A549 (cell line): ENCODE measurements around the gene CINP. TPM values are rescaled to one million over a fixed set of nuclear protein-coding genes. Genes with fewer than 3 reads are reported as not detected.

Experiments used
- ATAC-seq, 2 experiments: fragments of 200-7000 bp in 1 of 2; fragments of >200 bp in 1 of 2; cut with Nextera tagmentation in 1 of 2; cut with Tn5 transposase in 1 of 2; 3 replicates each; pipeline versions ENCODE4 v1.8.0 to v1.9.1; 2018 to 2020; ENCODE audit warnings: mild to moderate bottlenecking in 1 of 2, moderate library complexity in 1 of 2
- CTCF ChIA-PET: fragments of 300-600 bp; sonication (Branson Sonifier 250); formaldehyde crosslinking; extraction: SDS; loops from one replicate; lab custom pipeline; 2021; ENCODE audit warnings: antibody characterized with exemption, inconsistent platforms; lab: Yijun Ruan, JAX
- POLR2A ChIA-PET: fragments of 350-600 bp; formaldehyde crosslinking; extraction: SDS; loops from one replicate; lab custom pipeline; 2021; ENCODE audit warnings: antibody characterized with exemption, inconsistent platforms; lab: Yijun Ruan, JAX
- DNase-seq, 2 experiments: peaks; one replicate each; pipeline versions ENCODE4 v3.0.0 to v3.0.0-alpha.2; 2011 to 2016; ENCODE audit warnings: low read depth in 1 of 2, low spot score in 1 of 2
- FAIRE-seq: peaks from 2 replicates; lab custom pipeline; 2011; peaks lifted over from hg19 to GRCh38; lab: Jason Lieb, UNC
- H3K27ac ChIP-seq, 2 experiments: fragments of >200 bp; sonication (Bioruptor Twin); formaldehyde crosslinking; 3 replicates each; pipeline ENCODE4 v1.5.1; 2016 to 2017
- H3K4me1 ChIP-seq: fragments of >200 bp; sonication (Bioruptor Twin); formaldehyde crosslinking; 3 replicates; pipeline ENCODE4 v1.6.1; 2016
- H3K4me2 ChIP-seq: fragments of >200 bp; sonication (Bioruptor Twin); formaldehyde crosslinking; 3 replicates; pipeline ENCODE4 v1.6.1; 2016
- H3K4me3 ChIP-seq: fragments of >200 bp; sonication (Bioruptor Twin); formaldehyde crosslinking; 3 replicates; pipeline ENCODE4 v1.5.1; 2016
- H3K9me3 ChIP-seq: fragments of >200 bp; sonication (Bioruptor Twin); formaldehyde crosslinking; 3 replicates; pipeline ENCODE4 v1.6.1; 2016
- CHD2 ChIP-seq: fragments of 150-350 bp; IDR thresholded peaks from 2 replicates; pipeline ENCODE4 v1.6.1; 2014; ENCODE audit warnings: low read length; ENCODE audit not compliant: partially characterized antibody
- EHMT2 ChIP-seq: fragments of 200-600 bp; sonication (generic); IDR thresholded peaks from 2 replicates; pipeline ENCODE4 v1.6.1; 2016; ENCODE audit warnings: antibody characterized with exemption, low read depth, mild to moderate bottlenecking, moderate library complexity
- ESRRA ChIP-seq: fragments of 150-350 bp; IDR thresholded peaks from 2 replicates; pipeline ENCODE4 v1.6.1; 2014; ENCODE audit warnings: mild to moderate bottlenecking, low read length, borderline replicate concordance
- FOSL2 ChIP-seq, 2 experiments: fragments of 450-650 bp in 1 of 2; fragments of >200 bp in 1 of 2; sonication (Bioruptor Twin) in 1 of 2; formaldehyde crosslinking; IDR thresholded peaks; 2 replicates each; pipeline versions ENCODE4 v1.5.0 to v1.6.1; 2016 to 2020; ENCODE audit warnings: mild to moderate bottlenecking in 1 of 2, moderate library complexity in 1 of 2
- GATA3 ChIP-seq: IDR thresholded peaks from 2 replicates; pipeline ENCODE4 v1.6.1; 2012; ENCODE audit warnings: borderline replicate concordance
- HEYL ChIP-seq: fragments of 250-450 bp; sonication (Bioruptor Pico); IDR thresholded peaks from 2 replicates; pipeline ENCODE4 v1.8.0; 2021; ENCODE audit warnings: mild to moderate bottlenecking, moderate library complexity
- HOXB13 ChIP-seq: fragments of 250-450 bp; sonication (Bioruptor Pico); IDR thresholded peaks from 2 replicates; pipeline ENCODE4 v1.5.0; 2020; ENCODE audit warnings: low read depth, mild to moderate bottlenecking, moderate library complexity
- JUN ChIP-seq, 2 experiments: fragments of >200 bp; sonication (Bioruptor Twin); formaldehyde crosslinking; IDR thresholded peaks; 2 replicates in 1 of 2; 3 replicates in 1 of 2; pipeline ENCODE4 v1.6.1; 2016 to 2017
- KDM5A ChIP-seq: fragments of 200-600 bp; sonication (generic); IDR thresholded peaks from 2 replicates; pipeline ENCODE4 v1.6.1; 2016; ENCODE audit warnings: antibody characterized with exemption, mild to moderate bottlenecking
- MAFK ChIP-seq: fragments of 450-650 bp; IDR thresholded peaks from 2 replicates; pipeline ENCODE4 v1.6.1; 2014; ENCODE audit not compliant: partially characterized antibody
- NFE2L2 ChIP-seq: fragments of 150-350 bp; conservative IDR thresholded peaks from 2 replicates; pipeline ENCODE4 v1.6.1; 2014; ENCODE audit warnings: low read length
- PHF8 ChIP-seq: fragments of 200-600 bp; sonication (generic); IDR thresholded peaks from 2 replicates; pipeline ENCODE4 v1.6.1; 2016; ENCODE audit warnings: low read depth, mild to moderate bottlenecking, antibody characterized with exemption, moderate library complexity, borderline replicate concordance
- POLR2A ChIP-seq: IDR thresholded peaks from 2 replicates; pipeline ENCODE4 v1.6.1; 2012; ENCODE audit warnings: mild to moderate bottlenecking, low read length
- RARB ChIP-seq: fragments of 250-450 bp; sonication (Bioruptor Pico); IDR thresholded peaks from 2 replicates; pipeline ENCODE4 v1.8.0; 2021; ENCODE audit warnings: mild to moderate bottlenecking, moderate library complexity
- RCOR1 ChIP-seq: fragments of 150-350 bp; IDR thresholded peaks from 2 replicates; pipeline ENCODE4 v1.6.1; 2014; ENCODE audit warnings: antibody characterized with exemption, low read length, low read depth
- RFX5 ChIP-seq: fragments of 450-650 bp; IDR thresholded peaks from 2 replicates; pipeline ENCODE4 v1.7.1; 2014; ENCODE audit warnings: antibody characterized with exemption, mild to moderate bottlenecking, moderate library complexity
- SMC3 ChIP-seq: fragments of >200 bp; sonication (Bioruptor Twin); formaldehyde crosslinking; IDR thresholded peaks from 3 replicates; pipeline ENCODE4 v1.6.1; 2018; ENCODE audit warnings: inconsistent platforms
- WGBS: methylation state at CpG from one replicate; pipeline ENCODE4 v1.1.6; 2017; ENCODE audit errors: missing lambda C conversion rate; 5-methylcytosine and 5-hydroxymethylcytosine counted together
- polyA plus RNA-seq, 4 experiments: library from polyadenylated mRNA; depleted of rRNA in 3 of 4; stranded (reverse); fragments of >200 nt; fragmentation: RNase III in 1 of 4; extraction: RNeasy Plus Mini Kit Qiagen cat#74134 plus additional on column Dnase treatment in 1 of 4; gene quantifications; 2 replicates in 3 of 4; 3 replicates in 1 of 4; pipeline ENCODE4 v1.2.3, GENCODE V29; 2011 to 2017
- TF ChIP-seq, protein P1 (sequence below): IDR thresholded peaks from 2 replicates; pipeline ENCODE4 v1.6.1; 2012
- TF ChIP-seq, protein P2 (sequence below): fragments of 450-650 bp; IDR thresholded peaks from 2 replicates; pipeline ENCODE4 v1.6.1; 2014; ENCODE audit warnings: antibody characterized with exemption
- TF ChIP-seq, protein P3 (sequence below): fragments of 200-600 bp; sonication (generic); IDR thresholded peaks from 2 replicates; pipeline ENCODE4 v1.6.1; 2016; ENCODE audit warnings: antibody characterized with exemption, mild to moderate bottlenecking, moderate library complexity
- TF ChIP-seq, protein P4 (sequence below): fragments of >200 bp; sonication (Bioruptor Twin); formaldehyde crosslinking; IDR thresholded peaks from 3 replicates; pipeline ENCODE4 v1.6.1; 2016
- TF ChIP-seq, protein P5 (sequence below): IDR thresholded peaks from 2 replicates; pipeline ENCODE4 v1.6.1; 2012; ENCODE audit warnings: low read depth, borderline replicate concordance

CINP gene
- polyA plus RNA-seq, 2 of the 4 experiments (the other 2 are of a cell fraction): 59.9 to 74.6 TPM

DNA sequence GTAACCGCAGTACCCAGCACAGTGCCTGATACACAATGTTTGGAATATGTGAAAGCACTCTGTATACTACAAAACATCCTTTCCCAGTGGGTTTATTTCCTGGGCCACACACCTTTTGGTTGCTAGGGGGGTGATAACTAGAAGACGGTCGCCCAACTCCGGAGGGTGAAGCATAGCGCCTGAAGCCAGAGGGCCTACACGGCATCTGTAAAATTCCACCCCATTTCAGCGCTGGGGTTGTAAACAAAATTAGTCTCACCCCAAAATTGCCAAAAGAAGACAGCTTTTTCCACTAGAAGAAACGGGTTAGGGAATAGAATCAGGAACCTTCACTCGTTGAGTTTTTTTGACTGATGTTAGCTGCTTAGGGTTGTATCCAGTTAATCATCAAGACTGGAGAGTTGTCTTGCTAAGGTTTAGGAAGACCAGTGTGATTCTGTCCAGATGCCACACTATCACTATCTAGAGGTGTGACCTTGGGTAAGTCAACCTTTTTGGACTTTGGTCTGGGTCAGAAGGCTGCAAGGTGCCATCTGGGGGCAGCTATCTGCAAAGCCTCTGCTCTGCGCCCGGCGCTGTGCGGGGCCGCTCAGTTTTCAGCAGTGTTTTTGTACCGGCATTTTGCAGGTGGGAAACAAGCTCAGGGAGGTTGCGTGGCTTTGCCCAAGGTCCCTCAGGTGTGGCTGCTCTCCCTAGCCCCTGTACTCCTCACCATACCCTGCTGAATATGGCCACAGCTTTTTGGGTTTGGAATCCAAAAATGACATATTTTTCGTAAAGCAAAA is 41.8 kb downstream of the CINP start:
- peak; percentile 35; the same call in 1 of the 2 replicates for TF ChIP-seq ESRRA
- TF ChIP-seq MAFK: no peak
- POLR2A ChIA-PET: interaction anchor here (1.1 kb wide), 1 partner anchor 42 kb away, joined by 3 read pairs; the partner anchor contains the start of genes CINP and TECPR2
- Histone ChIP-seq H3K4me1 (peaks cover 37% of the 10 kb centered on the region), H3K27ac (peak overlapping the region; percentile 98 to 99; a peak in 5 of 6 replicates), H3K9me3 (no peaks in the 10 kb centered on the region), H3K4me3 (peak overlapping the region; percentile 94), H3K4me2 (peak overlapping the region; percentile 95)
- WGBS: 90% methylated on average over 17 of the region's 17 CpGs
- CTCF ChIA-PET: interaction anchor here (1.0 to 8.8 kb wide), 8 partner anchors 14 to 360 kb away, joined by 3 to 100 read pairs (median 4); partner anchors contain the start of genes CINP and TECPR2
- no peak for DNase-seq
- no peak for ATAC-seq
- FAIRE-seq: no peak

DNA sequence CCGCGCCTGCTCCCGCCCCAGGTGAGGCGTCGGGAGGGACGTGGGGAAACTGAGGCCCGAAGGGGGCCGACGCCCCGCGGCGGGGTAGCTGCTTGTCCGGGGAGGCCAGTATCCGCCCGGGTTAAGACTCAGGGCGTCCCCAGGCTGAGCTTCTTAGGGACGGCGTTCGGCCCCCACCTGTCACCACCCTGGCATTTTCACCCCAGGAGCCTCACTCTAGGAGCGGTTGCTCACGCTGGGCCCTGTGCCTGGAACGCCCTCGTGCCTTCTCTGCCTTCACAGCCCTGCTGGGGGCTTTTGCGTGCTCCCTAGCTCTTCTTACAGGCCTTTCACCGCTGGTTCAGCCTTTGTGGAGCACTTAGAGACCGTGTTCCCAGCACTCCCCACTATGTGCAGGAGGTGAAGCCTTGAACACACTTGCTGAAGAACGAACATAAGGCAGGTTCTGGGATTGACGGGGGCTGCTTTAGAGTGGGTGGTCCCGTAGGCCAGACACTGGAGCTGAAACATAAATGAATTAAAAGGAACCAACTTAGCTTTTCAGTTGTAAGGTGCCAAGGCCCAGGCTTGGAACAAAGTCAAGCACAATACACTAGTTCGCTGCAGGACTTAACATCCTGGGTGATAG is 42.5 kb downstream of the CINP start:
- DNase-seq (peak in 1 of 2 experiments; percentile 36), FAIRE-seq (no peak), ATAC-seq (peak in 1 of 2 experiments; percentile 10; a peak in 2 of 6 replicates)
- peak overlapping the region; percentile 98 to 99 for H3K27ac ChIP-seq
- no peaks in the 10 kb centered on the region for H3K9me3 ChIP-seq
- TF ChIP-seq RCOR1 (no peak), PHF8 (peak; percentile 48)
- peak overlapping the region; percentile 94 for H3K4me3 ChIP-seq
- POLR2A ChIA-PET: interaction anchor here (0.8 kb wide), 1 partner anchor 15 kb away, joined by 3 read pairs; the partner anchor contains the start of gene MOK
- WGBS: 8% methylated on average over 23 of the region's 30 CpGs
- CTCF ChIA-PET: interaction anchor here (0.5 to 8.8 kb wide), 9 partner anchors 15 to 359 kb away, joined by 3 to 100 read pairs (median 4); partner anchors contain the start of genes CINP and TECPR2
- H3K4me1 ChIP-seq: peaks cover 39% of the 10 kb centered on the region
- peak overlapping the region; percentile 95 for H3K4me2 ChIP-seq

DNA sequence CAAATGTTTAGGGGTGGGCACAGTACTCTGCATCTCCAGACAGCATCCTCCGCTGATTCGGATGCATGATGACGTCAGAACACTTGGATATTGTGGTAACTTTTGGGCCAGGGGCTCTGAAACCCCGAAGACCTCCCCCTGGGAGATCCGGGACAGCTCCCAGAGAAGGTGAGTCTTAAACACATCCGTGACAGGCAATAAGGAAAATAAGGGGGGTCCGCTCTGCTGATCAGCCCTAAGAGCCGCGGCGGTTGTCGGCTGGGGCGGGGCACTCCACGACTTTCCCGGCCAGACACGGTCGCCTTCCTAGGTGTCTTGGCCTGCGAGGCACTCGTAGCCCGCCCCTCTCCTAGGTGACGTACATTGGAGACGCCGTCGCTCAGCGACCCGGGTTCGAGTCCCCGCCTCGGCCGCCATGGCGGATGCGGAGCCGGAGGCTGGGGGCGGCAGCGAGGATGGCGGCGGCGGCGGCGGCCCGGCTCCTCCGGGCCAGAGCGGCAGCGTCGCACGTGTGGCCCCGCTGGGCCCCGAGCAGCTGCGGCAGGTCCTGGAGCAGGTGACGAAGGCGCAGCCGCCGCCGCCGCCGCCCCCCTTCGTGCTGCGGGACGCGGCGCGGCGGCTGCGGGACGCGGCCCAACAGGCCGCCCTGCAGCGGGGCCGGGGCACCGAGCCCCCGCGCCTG is 43.2 kb downstream of the CINP start, which contains the start of gene ZNF839:
Gene ZNF839 (plus strand): TSS at position 396 of the 682 bp plus-strand sequence. CDS start 20 bp downstream, at position 416.
- peak within 1 kb of the TSS; percentile 98 to 99 for H3K27ac ChIP-seq
- H3K4me1 ChIP-seq: peaks cover 39% of the 10 kb centered on the region
- peak within 1 kb of the TSS; percentile 95 for H3K4me2 ChIP-seq
- ATAC-seq (peak; percentile 57 to 61), DNase-seq (peak; percentile 92 to 93), FAIRE-seq (no peak)
- 1% methylated on average over 23 of the region's 71 CpGs for WGBS
- ChIA-PET CTCF (interaction anchor here (1.0 to 8.8 kb wide), 7 partner anchors 9 to 359 kb away, joined by 3 to 100 read pairs (median 32); partner anchors contain the start of gene MOK), POLR2A (interaction anchor here (0.8 kb wide), 1 partner anchor 15 kb away, joined by 3 read pairs; the partner anchor contains the start of gene MOK)
- H3K9me3 ChIP-seq: no peaks in the 10 kb centered on the region
- peak within 1 kb of the TSS; percentile 94 for H3K4me3 ChIP-seq
- peak; percentile 37; the same call in 1 of the 2 replicates for TF ChIP-seq RFX5
- TF ChIP-seq HOXB13 (CRISPR knock-in tag): no peak
- TF ChIP-seq POLR2A: peak; percentile 8; the same call in 1 of the 2 replicates
- TF ChIP-seq, protein P1, sequence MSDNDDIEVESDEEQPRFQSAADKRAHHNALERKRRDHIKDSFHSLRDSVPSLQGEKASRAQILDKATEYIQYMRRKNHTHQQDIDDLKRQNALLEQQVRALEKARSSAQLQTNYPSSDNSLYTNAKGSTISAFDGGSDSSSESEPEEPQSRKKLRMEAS: peak; percentile 73
- TF ChIP-seq SMC3: no peak
- TF ChIP-seq RARB: no peak
- peak; percentile 59 to 85; a peak in 3 of 5 replicates for TF ChIP-seq JUN (IDR thresholded peaks at IDR 0.05)
- TF ChIP-seq, protein P2, sequence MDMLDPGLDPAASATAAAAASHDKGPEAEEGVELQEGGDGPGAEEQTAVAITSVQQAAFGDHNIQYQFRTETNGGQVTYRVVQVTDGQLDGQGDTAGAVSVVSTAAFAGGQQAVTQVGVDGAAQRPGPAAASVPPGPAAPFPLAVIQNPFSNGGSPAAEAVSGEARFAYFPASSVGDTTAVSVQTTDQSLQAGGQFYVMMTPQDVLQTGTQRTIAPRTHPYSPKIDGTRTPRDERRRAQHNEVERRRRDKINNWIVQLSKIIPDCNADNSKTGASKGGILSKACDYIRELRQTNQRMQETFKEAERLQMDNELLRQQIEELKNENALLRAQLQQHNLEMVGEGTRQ: no peak
- no peak for TF ChIP-seq CHD2
- TF ChIP-seq FOSL2 (IDR thresholded peaks at IDR 0.05): no peak
- TF ChIP-seq FOSL2 (CRISPR knock-in tag; IDR thresholded peaks at IDR 0.05): peak; percentile 7; the same call in 1 of the 2 replicates
- TF ChIP-seq, protein P3, sequence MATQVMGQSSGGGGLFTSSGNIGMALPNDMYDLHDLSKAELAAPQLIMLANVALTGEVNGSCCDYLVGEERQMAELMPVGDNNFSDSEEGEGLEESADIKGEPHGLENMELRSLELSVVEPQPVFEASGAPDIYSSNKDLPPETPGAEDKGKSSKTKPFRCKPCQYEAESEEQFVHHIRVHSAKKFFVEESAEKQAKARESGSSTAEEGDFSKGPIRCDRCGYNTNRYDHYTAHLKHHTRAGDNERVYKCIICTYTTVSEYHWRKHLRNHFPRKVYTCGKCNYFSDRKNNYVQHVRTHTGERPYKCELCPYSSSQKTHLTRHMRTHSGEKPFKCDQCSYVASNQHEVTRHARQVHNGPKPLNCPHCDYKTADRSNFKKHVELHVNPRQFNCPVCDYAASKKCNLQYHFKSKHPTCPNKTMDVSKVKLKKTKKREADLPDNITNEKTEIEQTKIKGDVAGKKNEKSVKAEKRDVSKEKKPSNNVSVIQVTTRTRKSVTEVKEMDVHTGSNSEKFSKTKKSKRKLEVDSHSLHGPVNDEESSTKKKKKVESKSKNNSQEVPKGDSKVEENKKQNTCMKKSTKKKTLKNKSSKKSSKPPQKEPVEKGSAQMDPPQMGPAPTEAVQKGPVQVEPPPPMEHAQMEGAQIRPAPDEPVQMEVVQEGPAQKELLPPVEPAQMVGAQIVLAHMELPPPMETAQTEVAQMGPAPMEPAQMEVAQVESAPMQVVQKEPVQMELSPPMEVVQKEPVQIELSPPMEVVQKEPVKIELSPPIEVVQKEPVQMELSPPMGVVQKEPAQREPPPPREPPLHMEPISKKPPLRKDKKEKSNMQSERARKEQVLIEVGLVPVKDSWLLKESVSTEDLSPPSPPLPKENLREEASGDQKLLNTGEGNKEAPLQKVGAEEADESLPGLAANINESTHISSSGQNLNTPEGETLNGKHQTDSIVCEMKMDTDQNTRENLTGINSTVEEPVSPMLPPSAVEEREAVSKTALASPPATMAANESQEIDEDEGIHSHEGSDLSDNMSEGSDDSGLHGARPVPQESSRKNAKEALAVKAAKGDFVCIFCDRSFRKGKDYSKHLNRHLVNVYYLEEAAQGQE: no peak
- TF ChIP-seq NFE2L2: no peak
- TF ChIP-seq PHF8: peak; percentile 45
- TF ChIP-seq EHMT2: no peak
- TF ChIP-seq, protein P4, sequence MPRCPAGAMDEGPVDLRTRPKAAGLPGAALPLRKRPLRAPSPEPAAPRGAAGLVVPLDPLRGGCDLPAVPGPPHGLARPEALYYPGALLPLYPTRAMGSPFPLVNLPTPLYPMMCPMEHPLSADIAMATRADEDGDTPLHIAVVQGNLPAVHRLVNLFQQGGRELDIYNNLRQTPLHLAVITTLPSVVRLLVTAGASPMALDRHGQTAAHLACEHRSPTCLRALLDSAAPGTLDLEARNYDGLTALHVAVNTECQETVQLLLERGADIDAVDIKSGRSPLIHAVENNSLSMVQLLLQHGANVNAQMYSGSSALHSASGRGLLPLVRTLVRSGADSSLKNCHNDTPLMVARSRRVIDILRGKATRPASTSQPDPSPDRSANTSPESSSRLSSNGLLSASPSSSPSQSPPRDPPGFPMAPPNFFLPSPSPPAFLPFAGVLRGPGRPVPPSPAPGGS: 0 out of 3 replicates have a peak, but pooled peaks have one; percentile 32
- TF ChIP-seq, protein P5, sequence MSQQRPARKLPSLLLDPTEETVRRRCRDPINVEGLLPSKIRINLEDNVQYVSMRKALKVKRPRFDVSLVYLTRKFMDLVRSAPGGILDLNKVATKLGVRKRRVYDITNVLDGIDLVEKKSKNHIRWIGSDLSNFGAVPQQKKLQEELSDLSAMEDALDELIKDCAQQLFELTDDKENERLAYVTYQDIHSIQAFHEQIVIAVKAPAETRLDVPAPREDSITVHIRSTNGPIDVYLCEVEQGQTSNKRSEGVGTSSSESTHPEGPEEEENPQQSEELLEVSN: no peak
- TF ChIP-seq ESRRA: no peak
- no peak for TF ChIP-seq GATA3
- TF ChIP-seq KDM5A: peak; percentile 51; the same call in 1 of the 2 replicates
- no peak for TF ChIP-seq HEYL
